Measurements from ENCODE around the gene TCF7L1. TPM values are rescaled to one million over a fixed set of nuclear protein-coding genes. Genes with fewer than 3 reads are reported as not detected.
A peak's percentile ranks its signal among the peaks of the same experiment; 100 is the strongest.

The TCF7L1 gene
- total and polyA plus RNA-seq, 9 of the 15 experiments (the other 6 are each of a cell fraction or from before 2014, with no cell fraction given): 0.03 to 0.11 (median 0.07) TPM; not detected in 5

DNA sequence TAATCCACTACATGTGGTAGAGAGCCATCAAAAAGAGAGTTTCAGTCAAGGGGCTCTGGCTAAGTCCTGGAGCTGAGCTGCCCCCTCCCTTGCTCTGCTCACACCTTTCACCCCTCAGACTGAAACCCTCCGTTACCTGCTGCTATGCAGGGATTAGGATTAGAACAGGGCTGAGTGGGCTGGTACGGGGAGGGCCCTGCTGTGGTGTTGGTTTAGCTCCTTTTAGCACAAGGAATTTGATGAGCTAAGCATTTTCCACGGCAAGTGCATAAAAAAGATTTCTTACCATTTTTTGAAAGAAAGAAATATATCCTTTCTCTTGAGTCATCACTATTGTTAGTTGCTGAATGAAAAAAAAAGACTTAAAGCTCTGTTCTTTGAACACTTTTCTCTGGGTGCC is 46.3 kb downstream of the TCF7L1 start (continued):
- TF ChIP-seq BRCA1 (IDR thresholded peaks at IDR 0.05): no peak
- no peak for TF ChIP-seq BRCA1 (CRISPR knock-in tag; IDR thresholded peaks at IDR 0.05)
- peak; percentile 94 for TF ChIP-seq MAFK (IDR thresholded peaks at IDR 0.05; ENCODE audit: low read length)
- no peak for TF ChIP-seq ATF4 (CRISPR knock-in tag; IDR thresholded peaks at IDR 0.05)

DNA sequence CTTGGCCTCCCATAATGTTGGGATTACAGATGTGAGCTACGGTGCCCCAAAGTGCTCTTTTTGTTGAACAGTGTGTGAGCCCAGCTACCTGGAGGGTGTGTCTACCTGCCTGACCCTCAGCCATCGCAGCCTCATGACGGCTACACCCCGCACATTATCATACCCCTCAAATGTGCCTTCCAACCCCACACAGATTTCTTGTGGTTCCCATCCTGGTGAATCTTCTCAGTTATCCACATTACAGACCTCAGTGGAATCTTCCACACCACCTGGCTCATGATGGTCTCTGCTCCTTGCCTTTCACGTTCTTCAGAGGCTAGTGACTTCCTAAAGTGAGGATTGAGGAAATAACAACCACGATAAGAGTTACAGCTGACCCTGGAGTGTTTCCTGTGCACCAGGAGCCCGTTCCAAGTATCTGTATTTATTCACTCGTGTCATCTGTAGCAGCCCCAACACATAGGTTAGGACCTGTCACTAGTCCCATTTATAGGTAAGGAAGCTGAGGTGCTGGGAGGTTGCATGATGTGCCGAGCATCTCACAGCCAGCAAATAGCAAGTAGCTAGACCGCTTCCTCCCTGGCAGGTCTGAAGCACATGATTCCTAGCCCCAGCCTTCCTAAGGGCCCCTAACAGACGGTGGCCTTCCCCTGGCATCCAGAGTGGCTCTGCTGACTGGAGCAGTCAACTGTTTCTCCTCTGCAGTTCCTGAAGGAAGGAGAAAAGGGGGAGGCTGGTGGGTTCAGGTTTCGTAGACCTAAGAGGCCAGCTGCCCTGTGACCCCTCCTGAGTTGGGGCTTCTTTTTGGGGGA is 47.3 kb downstream of the TCF7L1 start:
- Histone ChIP-seq H3K4me1 (replicated peaks in 1 of 2; ENCODE audit: control insufficient read depth in 2 of 2, insufficient read depth in 2 of 2, low read length in 2 of 2) (no peaks in the 10 kb centered on the region), H3K4me3 (no peak overlapping the region), H3K9ac (ENCODE audit: insufficient read depth in 1 of 2, low read depth in 2 of 2, low read length in 2 of 2) (no peak overlapping the region), H3K4me2 (ENCODE audit: insufficient read depth, low read length) (no peak overlapping the region), H2AFZ (ENCODE audit: low read depth, low read length) (no peak overlapping the region), H3K9me3 (replicated peaks; ENCODE audit: control insufficient read depth, insufficient read depth, low read depth, low read length) (no peaks in the 10 kb centered on the region), H3K27ac (ENCODE audit: extremely low read depth, low read depth, low read length) (no peak overlapping the region), H4K20me1 (replicated peaks; ENCODE audit: control insufficient read depth, insufficient read depth, low read length) (no peaks in the 10 kb centered on the region), H3K27me3 (ENCODE audit: control insufficient read depth in 2 of 2, insufficient read depth in 2 of 2, low read length in 2 of 2) (peaks cover 10 to 48% of the 10 kb centered on the region in 2 experiments; a peak in 4 of 5 replicates), H3K79me2 (ENCODE audit: control insufficient read depth, insufficient read depth, low read length) (no peaks in the 10 kb centered on the region), H3K36me3 (ENCODE audit: control insufficient read depth, insufficient read depth, low read length) (no peaks in the 10 kb centered on the region), H3K9me1 (ENCODE audit: control insufficient read depth, insufficient read depth, low read length) (no peaks in the 10 kb centered on the region)
- intact Hi-C loops (cut with micrococcal nuclease): no loop called here
- under 1% methylated on average over 12 of the region's 12 CpGs for WGBS (ENCODE audit: insufficient coverage, low coverage, missing lambda C conversion rate)
- in situ Hi-C loops (cut with MboI): no loop called here
- ATAC-seq: no peak
- no TSS peak for BruUV-seq (replicated peaks)
- DNase-seq (ENCODE audit: extremely low read depth in 1 of 4, low spot score in 3 of 4): no peak
- no peak for FAIRE-seq
- ChIA-PET POLR2A (interaction anchor here (0.6 to 0.8 kb wide), 4 partner anchors 12 to 335 kb away, joined by 3 to 4 read pairs (median 4); no protein-coding TSS in a partner anchor), CTCF (ENCODE audit: low intra/inter-chr PET ratio) (no interaction called here)
- TF ChIP-seq ATF4 (CRISPR knock-in tag; IDR thresholded peaks at IDR 0.05) (no peak), CREB3L1 (IDR thresholded peaks at IDR 0.05; ENCODE audit: borderline replicate concordance, low read depth) (no peak)

All from K562 (cell line).